Small intestine (tissue), 7 donors: ENCODE results near the gene NPHP1. TPM values are rescaled to one million over a fixed set of nuclear protein-coding genes. Genes with fewer than 3 reads are reported as not detected.
"Not testable (repeated sequence)": the region's sequence is repeated elsewhere in the genome, so short reads cannot be mapped to it uniquely, and the experiment has no call there.

Source experiments
- DNase-seq, 2 donors: peaks; one replicate each; pipeline versions ENCODE4 v3.0.0 to v3.0.0-alpha.2; 2013
- FAIRE-seq: peaks from 2 replicates; lab custom pipeline; 2012; peaks lifted over from hg19 to GRCh38; lab: Jason Lieb, UNC
- H3K27ac ChIP-seq, 3 donors: one replicate each; pipeline ENCODE4 v1.5.1; 2013; ENCODE audit warnings: low read length in 2 of 3, mild to moderate bottlenecking in 2 of 3, control low read depth in 1 of 3, inconsistent platforms in 1 of 3, low read depth in 1 of 3, moderate library complexity in 1 of 3
- H3K27me3 ChIP-seq, 3 donors: one replicate each; pipeline ENCODE4 v1.6.1; 2013; ENCODE audit warnings: low read length in 3 of 3, inconsistent platforms in 1 of 3; ENCODE audit not compliant: control insufficient read depth in 3 of 3, insufficient read depth in 3 of 3
- H3K36me3 ChIP-seq, 3 donors: one replicate each; pipeline ENCODE4 v1.6.1; 2013; ENCODE audit warnings: low read length in 3 of 3, inconsistent platforms in 1 of 3, low read depth in 1 of 3, mild to moderate bottlenecking in 1 of 3, moderate library complexity in 1 of 3; ENCODE audit not compliant: control insufficient read depth in 3 of 3, insufficient read depth in 2 of 3
- H3K4me1 ChIP-seq, 3 donors: one replicate each; pipeline ENCODE4 v1.6.1; 2013; ENCODE audit warnings: low read length in 2 of 3, inconsistent platforms in 1 of 3, low read depth in 1 of 3, mild to moderate bottlenecking in 1 of 3, moderate library complexity in 1 of 3; ENCODE audit not compliant: control insufficient read depth in 3 of 3, insufficient read depth in 2 of 3
- H3K4me3 ChIP-seq, 3 donors: one replicate each; pipeline ENCODE4 v1.5.1; 2013; ENCODE audit warnings: low read length in 3 of 3, control low read depth in 1 of 3, inconsistent platforms in 1 of 3, low read depth in 1 of 3, mild to moderate bottlenecking in 1 of 3, moderate library complexity in 1 of 3
- H3K9me3 ChIP-seq, 2 donors: one replicate each; pipeline ENCODE4 v1.6.1; 2013; ENCODE audit warnings: low read depth in 1 of 2, low read length in 1 of 2; ENCODE audit not compliant: control insufficient read depth in 2 of 2, insufficient read depth in 1 of 2
- WGBS, 3 donors: extraction: QIAGEN DNeasy Blood & Tissue Kit; methylation state at CpG; one replicate each; pipeline ENCODE4 v1.1.7; 2013; 5-methylcytosine and 5-hydroxymethylcytosine counted together
- polyA plus RNA-seq, 4 donors: library from polyadenylated mRNA; stranded (reverse) in 3 of 4; unstranded in 1 of 4; fragments of 200-250 nt in 3 of 4; fragments of 120-200 nt in 1 of 4; gene quantifications; one replicate each; pipeline versions ENCODE4 v1.2.1 to v1.2.3, GENCODE V29; 2013
- donor health status: healthy with polysubstance abuse.
- donor health status: control.
- donor health status: control.
- donor health status: Bipolar disorder and iron deficiency.
- donor health status: healthy.

NPHP1 gene
- polyA plus RNA-seq, 4 donors = 0.27 to 2.6 (median 1.2) TPM

- Histone ChIP-seq H3K27me3 (no peaks in the 10 kb centered on the region), H3K9me3 (no peaks in the 10 kb centered on the region), H3K4me1 (peaks cover 0 to 6% (median 3%) of the 10 kb centered on the region in 3 donors), H3K36me3 (peaks cover 0 to 41% (median 3%) of the 10 kb centered on the region in 3 donors), H3K27ac (peak overlapping the region in 1 of 3 donors; percentile 6), H3K4me3 (no peak overlapping the region)
- WGBS, 3 donors = 91 to 98% (median 92%) methylated on average over 8 of the region's 8 CpGs
- FAIRE-seq (no peak), DNase-seq (no peak)
These were observed 108.7 kb downstream of the NPHP1 start for GRCh38 chr2:110095994-110096633.

- H3K27ac ChIP-seq, DNase-seq, H3K9me3 ChIP-seq, H3K27me3 ChIP-seq, H3K4me3 ChIP-seq, FAIRE-seq, H3K4me1 ChIP-seq: not testable (repeated sequence)
- peaks cover 0 to 31% (median 3%) of the 10 kb centered on the region in 3 donors for H3K36me3 ChIP-seq
- WGBS, 3 donors = 57 to 76% (median 68%) methylated on average over 5 of the region's 6 CpGs
These were observed 109.8 kb downstream of the NPHP1 start for GRCh38 chr2:110094884-110095534.

GRCh38 chr2:110093924-110094323 is 110.9 kb downstream of the NPHP1 start:
- DNase-seq, H3K27ac ChIP-seq, H3K4me1 ChIP-seq, H3K27me3 ChIP-seq, FAIRE-seq, H3K4me3 ChIP-seq, H3K9me3 ChIP-seq: not testable (repeated sequence)
- peaks cover 0 to 23% (median 3%) of the 10 kb centered on the region in 3 donors for H3K36me3 ChIP-seq
- no CpG with 5 or more reads among the region's 6 CpGs for WGBS, 3 donors

- H3K27me3 ChIP-seq, H3K4me1 ChIP-seq, H3K27ac ChIP-seq, H3K36me3 ChIP-seq, H3K9me3 ChIP-seq, H3K4me3 ChIP-seq, DNase-seq, FAIRE-seq: not testable (repeated sequence)
- 47 to 67% (median 50%) methylated on average over 2 of the region's 4 CpGs for WGBS, 3 donors
These were observed 114.6 kb downstream of the NPHP1 start for GRCh38 chr2:110090164-110090563.

GRCh38 chr2:110083757-110084156 is 121.1 kb downstream of the NPHP1 start:
- DNase-seq, H3K4me3 ChIP-seq, H3K27ac ChIP-seq, FAIRE-seq, H3K36me3 ChIP-seq, H3K9me3 ChIP-seq, H3K27me3 ChIP-seq, H3K4me1 ChIP-seq: not testable (repeated sequence)
- no CpG with 5 or more reads among the region's 2 CpGs for WGBS, 3 donors

- DNase-seq, FAIRE-seq, H3K27me3 ChIP-seq, H3K36me3 ChIP-seq, H3K9me3 ChIP-seq, H3K4me3 ChIP-seq, H3K4me1 ChIP-seq, H3K27ac ChIP-seq: not testable (repeated sequence)
- no CpG with 5 or more reads among the region's 8 CpGs for WGBS, 3 donors
These were observed 121.7 kb downstream of the NPHP1 start for GRCh38 chr2:110083162-110083561.

GRCh38 chr2:110078104-110078503 is 126.7 kb downstream of the NPHP1 start:
- not testable (repeated sequence) for H3K27ac ChIP-seq, H3K4me1 ChIP-seq, DNase-seq, H3K27me3 ChIP-seq, H3K9me3 ChIP-seq, H3K36me3 ChIP-seq, H3K4me3 ChIP-seq
- FAIRE-seq = peak; percentile 53
- WGBS, 3 donors = 0 to 50% methylated on average over 1 of the region's 4 CpGs; no CpG with 5 or more reads in 1 of the 3 donors

- WGBS, 3 donors = 25 to 72% (median 62%) methylated on average over 1 to 2 of the region's 4 CpGs
These were observed 128.9 kb downstream of the NPHP1 start for GRCh38 chr2:110075896-110076295.

More at GRCh38 chr2:110075896-110076295, 128.9 kb downstream of the NPHP1 start:
- not testable (repeated sequence) for DNase-seq, H3K36me3 ChIP-seq, H3K4me3 ChIP-seq, FAIRE-seq, H3K4me1 ChIP-seq, H3K27me3 ChIP-seq, H3K9me3 ChIP-seq, H3K27ac ChIP-seq
